HG02678 (cell line): ENCODE measurements around the gene PARP1.
"Not testable (repeated sequence)": the region's sequence is repeated elsewhere in the genome, so short reads cannot be mapped to it uniquely, and the experiment has no call there.

Source experiments
- ATAC-seq: cut with Tn5 transposase; IDR thresholded peaks from one replicate; pipeline ENCODE4 v1.9.1; 2021; ENCODE audit warnings: mild to moderate bottlenecking, moderate library complexity; ENCODE audit not compliant: unreplicated experiment

The PARP1 gene

GRCh38 chr1:226429858-226430715 is 22.2 kb upstream of the PARP1 start:
- ATAC-seq = no peak

GRCh38 chr1:226428791-226429461 is 21.0 kb upstream of the PARP1 start:
- ATAC-seq = no peak

- no peak for ATAC-seq
These were observed 20.5 kb upstream of the PARP1 start for GRCh38 chr1:226428348-226428747.

- ATAC-seq = no peak
These were observed 19.2 kb upstream of the PARP1 start for GRCh38 chr1:226427131-226427530.

- ATAC-seq = not testable (repeated sequence)
These were observed 18.5 kb upstream of the PARP1 start for GRCh38 chr1:226426395-226426794.

GRCh38 chr1:226425431-226426031 is 17.6 kb upstream of the PARP1 start:
- no peak for ATAC-seq

GRCh38 chr1:226425004-226425378 is 17.1 kb upstream of the PARP1 start:
- no peak for ATAC-seq

GRCh38 chr1:226424221-226425003 is 16.5 kb upstream of the PARP1 start:
- no peak for ATAC-seq

- no peak for ATAC-seq
These were observed 14.6 kb upstream of the PARP1 start for GRCh38 chr1:226422478-226422877.

GRCh38 chr1:226420897-226421296 is 13.0 kb upstream of the PARP1 start:
- no peak for ATAC-seq

- no peak for ATAC-seq
These were observed 12.4 kb upstream of the PARP1 start for GRCh38 chr1:226420328-226420727.

GRCh38 chr1:226419284-226420029 is 11.6 kb upstream of the PARP1 start:
- ATAC-seq = no peak

- ATAC-seq = no peak
These were observed 10.1 kb upstream of the PARP1 start for GRCh38 chr1:226417830-226418546.

- ATAC-seq = no peak
These were observed 9.5 kb upstream of the PARP1 start for GRCh38 chr1:226417350-226417749.

- no peak for ATAC-seq
These were observed 6.3 kb upstream of the PARP1 start for GRCh38 chr1:226414098-226414698.

GRCh38 chr1:226411619-226412018 is 3.7 kb upstream of the PARP1 start:
- ATAC-seq = no peak

- ATAC-seq = no peak
These were observed 3.1 kb upstream of the PARP1 start for GRCh38 chr1:226410958-226411357.

- ATAC-seq = no peak
These were observed 1.5 kb upstream of the PARP1 start for GRCh38 chr1:226409392-226409791.
